HepG2 (cell line): ENCODE results near the gene NECTIN2. TPM values are rescaled to one million over a fixed set of nuclear protein-coding genes. Genes with fewer than 3 reads are reported as not detected.

Experiments used
- ATAC-seq: fragments of 200-7000 bp; cut with Tn5 transposase; 3 replicates; pipeline ENCODE4 v1.9.1; 2020; ENCODE audit warnings: mild to moderate bottlenecking, moderate library complexity
- BruUV-seq: library from RNA; stranded (reverse); fragments of 400-500 nt; replicated peaks from 2 replicates; lab custom pipeline; 2021; lab: Mats Ljungman, UMichigan
- CTCF ChIA-PET: fragments of 300-600 bp; formaldehyde crosslinking; extraction: SDS; loops from one replicate; lab custom pipeline; 2021; ENCODE audit warnings: low total read pairs, inconsistent platforms, low intra/inter-chr PET ratio; lab: Yijun Ruan, JAX
- POLR2A ChIA-PET: fragments of 350-600 bp; sonication (Branson Sonifier 250); formaldehyde crosslinking; loops from one replicate; lab custom pipeline; 2020; ENCODE audit warnings: antibody characterized with exemption, inconsistent platforms; lab: Yijun Ruan, JAX
- DNase-seq: peaks from one replicate; pipeline ENCODE4 v3.0.0-alpha.2; 2015; ENCODE audit warnings: low spot score
- FAIRE-seq: peaks from 3 replicates; lab custom pipeline; 2011; peaks lifted over from hg19 to GRCh38; lab: Jason Lieb, UNC
- H2AFZ ChIP-seq: one replicate; pipeline ENCODE4 v1.6.1; 2011; ENCODE audit warnings: low read length, inconsistent platforms
- H3K27ac ChIP-seq: fragments of 300-600 bp; 3 replicates; pipeline ENCODE4 v1.8.0; 2011; ENCODE audit warnings: mixed run types, mild to moderate bottlenecking, mixed read lengths, low read length, inconsistent platforms; ENCODE audit not compliant: insufficient read depth; ENCODE audit errors: extremely low read length
- H3K27me3 ChIP-seq, 2 experiments: fragments of 200-600 bp in 1 of 2; 2 replicates in 1 of 2; 3 replicates in 1 of 2; pipeline versions ENCODE4 v1.6.0 to v1.8.0; 2011; ENCODE audit warnings: low read length in 2 of 2, mild to moderate bottlenecking in 2 of 2, moderate library complexity in 2 of 2, inconsistent platforms in 1 of 2; ENCODE audit not compliant: insufficient read depth in 2 of 2, control insufficient read depth in 1 of 2
- H3K36me3 ChIP-seq, 2 experiments: fragments of 200-600 bp in 1 of 2; replicated peaks in 1 of 2; 2 replicates in 1 of 2; 3 replicates in 1 of 2; pipeline versions ENCODE4 v1.5.1 to v1.8.0; 2011; ENCODE audit warnings: low read length in 2 of 2, inconsistent platforms in 1 of 2; ENCODE audit not compliant: insufficient read depth in 2 of 2, control insufficient read depth in 1 of 2
- H3K4me1 ChIP-seq: 2 replicates; pipeline ENCODE4 v1.5.1; 2012; ENCODE audit warnings: low read length, inconsistent platforms; ENCODE audit not compliant: insufficient read depth
- H3K4me2 ChIP-seq: 2 replicates; pipeline ENCODE4 v1.6.0; 2011; ENCODE audit warnings: low read depth, low read length, inconsistent platforms
- H3K4me3 ChIP-seq, 3 experiments: fragments of 200-600 bp in 1 of 3; sonication (generic), shearing (Covaris generic) in 1 of 3; replicated peaks in 1 of 3; 2 replicates each; pipeline ENCODE4 v1.5.1; 2011 to 2016; ENCODE audit warnings: low read length in 3 of 3, inconsistent platforms in 2 of 3, low read depth in 2 of 3, mild to moderate bottlenecking in 2 of 3, control low read depth in 1 of 3, mixed read lengths in 1 of 3; ENCODE audit not compliant: insufficient read depth in 1 of 3
- H3K79me2 ChIP-seq: one replicate; pipeline ENCODE4 v1.6.1; 2011; ENCODE audit warnings: low read length, inconsistent platforms; ENCODE audit not compliant: insufficient read depth
- H3K9ac ChIP-seq: 2 replicates; pipeline ENCODE4 v1.6.0; 2011; ENCODE audit warnings: mild to moderate bottlenecking, low read depth, low read length, inconsistent platforms; ENCODE audit not compliant: insufficient read depth
- H3K9me3 ChIP-seq: 2 replicates; pipeline ENCODE4 v1.5.1; 2012; ENCODE audit warnings: mild to moderate bottlenecking, low read length
- H4K20me1 ChIP-seq: 2 replicates; pipeline ENCODE4 v1.6.0; 2011; ENCODE audit warnings: inconsistent platforms, mild to moderate bottlenecking, low read length, moderate library complexity; ENCODE audit not compliant: insufficient read depth
- AGO2 ChIP-seq: fragments of 200-400 bp; formaldehyde crosslinking; optimal IDR thresholded peaks from 2 replicates; pipeline ENCODE3; 2017; ENCODE audit warnings: mild to moderate bottlenecking, low read depth, low read length, moderate library complexity
- GABPA ChIP-seq, 2 experiments: IDR thresholded peaks; 2 replicates each; pipeline ENCODE4 v1.6.1; 2011 to 2016; ENCODE audit warnings: low read depth in 2 of 2, low read length in 1 of 2, missing biosample characterization in 1 of 2, missing genetic modification characterization in 1 of 2
- POLR2A ChIP-seq, 2 experiments: IDR thresholded peaks; 2 replicates each; pipeline ENCODE4 v1.6.1; 2011; ENCODE audit warnings: low read depth in 2 of 2, low read length in 2 of 2, mild to moderate bottlenecking in 1 of 2, moderate library complexity in 1 of 2; ENCODE audit not compliant: insufficient read depth in 1 of 2
- RBFOX2 ChIP-seq: fragments of 200-400 bp; formaldehyde crosslinking; IDR thresholded peaks from 2 replicates; pipeline ENCODE4 v1.6.1; 2017; ENCODE audit warnings: low read depth, mild to moderate bottlenecking, low read length
- ZNF740 ChIP-seq: sonication (generic); formaldehyde crosslinking; IDR thresholded peaks from 2 replicates; pipeline ENCODE4 v1.4.0; 2020; ENCODE audit warnings: missing genetic modification reagents
- ZSCAN22 ChIP-seq: sonication (generic); formaldehyde crosslinking; IDR thresholded peaks from 2 replicates; pipeline ENCODE4 v1.4.0; 2020; ENCODE audit warnings: mild to moderate bottlenecking, missing genetic modification reagents
- WGBS: methylation state at CpG from one replicate; pipeline ENCODE4 v1.1.6; 2017; ENCODE audit warnings: low lambda C conversion rate; 5-methylcytosine and 5-hydroxymethylcytosine counted together
- in situ Hi-C: cut with HindIII; loops from 2 replicates; pipeline ENCODE4 v1.10.0; 2017; ENCODE audit warnings: low pct_unique_long_range_greater_than_20kb; ENCODE audit not compliant: extremely low pct_ligation_motif_present
- intact Hi-C: fragments of 100-400 bp; cut with micrococcal nuclease; formaldehyde crosslinking; loops from one replicate; pipeline ENCODE4 v1.10.0; 2022; ENCODE audit not compliant: unreplicated experiment
- polyA plus RNA-seq, 8 experiments: library from polyadenylated mRNA; depleted of rRNA in 3 of 8; stranded (reverse) in 7 of 8; unstranded in 1 of 8; fragments of >200 nt; fragmentation: Illumina TruSeq in 4 of 8; extraction: Trizol in 4 of 8; gene quantifications; 2 replicates each; pipeline versions ENCODE4 v1.2.1 to v1.2.3, GENCODE V29; 2011 to 2016; ENCODE audit warnings: low read depth in 4 of 8, missing spikeins in 1 of 8, mixed read lengths in 1 of 8; ENCODE audit not compliant: insufficient read depth in 1 of 8
- total RNA-seq, 5 experiments: library from RNA; depleted of rRNA; stranded (reverse); fragments of >200 nt; fragmentation: Illumina TruSeq; extraction: Trizol; gene quantifications; 2 replicates each; pipeline ENCODE4 v1.2.3, GENCODE V29; 2016; ENCODE audit warnings: low read depth in 1 of 5

Gene NECTIN2
- total and polyA plus RNA-seq, 2 of the 13 experiments (the other 11 are each of a cell fraction or from before 2014, with no cell fraction given): 75.4 to 114 TPM

- no peak overlapping the region for H3K4me3 ChIP-seq
- BruUV-seq: no TSS peak
- WGBS: 97% methylated on average over 12 of the region's 19 CpGs
- H4K20me1 ChIP-seq: no peaks in the 10 kb centered on the region
- no peak overlapping the region for H3K27ac ChIP-seq
- peaks cover 30% of the 10 kb centered on the region for H3K4me1 ChIP-seq
- in situ Hi-C loops: no loop called here
- no peak overlapping the region for H3K4me2 ChIP-seq
- ChIA-PET POLR2A (no interaction called here), CTCF (no interaction called here)
- peaks cover 43 to 57% of the 10 kb centered on the region in 2 experiments for H3K36me3 ChIP-seq
- TF ChIP-seq ZNF740 (CRISPR knock-in tag) (no peak), RBFOX2 (peak; percentile 47; the same call in 1 of the 2 replicates), GABPA (IDR thresholded peaks at IDR 0.05; ENCODE audit: low read depth, low read length) (no peak), GABPA (CRISPR knock-in tag; IDR thresholded peaks at IDR 0.05; ENCODE audit: low read depth) (no peak), POLR2A (IDR thresholded peaks at IDR 0.05; ENCODE audit: insufficient read depth in 1 of 2, low read depth in 2 of 2, low read length in 2 of 2) (peak in 1 of 2 experiments; percentile 22; a peak in 1 of 4 replicates), AGO2 (peak; percentile 45), ZSCAN22 (CRISPR knock-in tag) (0 out of 2 replicates have a peak, but pooled peaks have one; percentile 27)
- no peaks in the 10 kb centered on the region for H3K27me3 ChIP-seq
- H3K9me3 ChIP-seq: no peaks in the 10 kb centered on the region
- no peak for FAIRE-seq
- no peak overlapping the region for H3K9ac ChIP-seq
- intact Hi-C loops: no loop called here
- no peak for ATAC-seq
- peaks cover 8% of the 10 kb centered on the region for H3K79me2 ChIP-seq
- no peak overlapping the region for H2AFZ ChIP-seq
- no peak for DNase-seq
Measured at GRCh38 chr19:44900328-44901244, 54.5 kb downstream of the NECTIN2 start.
